Measurements from ENCODE around the gene MRPL17.

Gene MRPL17

DNA sequence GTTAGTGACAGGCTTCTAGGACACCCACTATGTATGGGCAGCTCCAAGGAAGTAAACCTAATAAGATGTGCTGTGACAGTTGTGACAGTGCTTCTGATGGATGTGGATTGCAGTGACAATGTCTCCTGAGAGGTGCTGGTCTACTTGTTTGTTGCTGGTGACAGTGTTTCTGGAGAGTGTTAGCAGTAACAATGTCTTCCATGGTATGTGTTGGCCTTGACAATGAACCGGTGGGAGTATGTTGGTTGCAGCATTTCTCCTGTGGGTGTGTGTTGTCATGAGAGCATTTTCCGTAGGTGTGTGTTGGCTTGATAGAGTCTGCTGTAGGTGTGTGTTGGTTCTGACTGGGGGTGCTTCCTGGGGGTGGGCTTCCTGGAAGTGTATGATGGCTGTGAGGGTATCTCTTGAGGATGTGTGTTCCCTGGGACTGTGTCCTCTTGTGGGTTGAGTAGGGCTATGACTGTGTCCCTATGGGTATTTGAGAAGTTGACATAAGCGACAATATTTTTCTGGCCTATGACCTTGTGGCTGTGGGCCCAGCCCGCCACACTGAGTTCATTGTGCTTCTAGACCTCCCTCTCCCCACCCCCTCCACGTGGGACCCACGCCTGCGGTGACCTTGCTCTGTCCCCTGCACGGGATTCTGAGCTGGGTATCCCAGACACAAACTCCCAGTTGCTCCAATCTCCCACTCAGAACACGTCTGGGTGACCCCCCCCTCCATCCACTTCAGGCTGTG lies 28.7 kb downstream of the MRPL17 start:
- no peak for DNase-seq (ENCODE audit: low read depth)

DNA sequence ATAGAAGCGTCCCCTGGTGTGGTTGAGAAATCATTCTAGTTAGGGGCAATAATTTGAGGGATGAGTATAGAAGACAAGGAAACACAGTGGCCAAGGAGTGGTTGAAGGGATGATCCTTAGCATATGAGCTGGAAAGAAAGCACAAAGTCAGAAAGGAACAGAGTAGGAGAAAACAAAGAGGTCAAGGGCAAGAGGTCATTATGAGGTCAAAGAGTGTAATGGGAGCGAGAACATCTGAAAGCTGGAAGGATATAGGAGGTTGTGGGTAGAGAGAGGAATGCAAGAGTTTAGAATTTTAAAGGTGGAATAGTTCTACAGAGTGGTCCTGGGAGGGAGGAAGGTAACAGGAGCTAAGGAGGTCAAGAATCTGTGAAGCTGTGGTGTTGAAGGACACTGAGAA lies 29.5 kb downstream of the MRPL17 start:
- no peak for DNase-seq (ENCODE audit: low read depth)

DNA sequence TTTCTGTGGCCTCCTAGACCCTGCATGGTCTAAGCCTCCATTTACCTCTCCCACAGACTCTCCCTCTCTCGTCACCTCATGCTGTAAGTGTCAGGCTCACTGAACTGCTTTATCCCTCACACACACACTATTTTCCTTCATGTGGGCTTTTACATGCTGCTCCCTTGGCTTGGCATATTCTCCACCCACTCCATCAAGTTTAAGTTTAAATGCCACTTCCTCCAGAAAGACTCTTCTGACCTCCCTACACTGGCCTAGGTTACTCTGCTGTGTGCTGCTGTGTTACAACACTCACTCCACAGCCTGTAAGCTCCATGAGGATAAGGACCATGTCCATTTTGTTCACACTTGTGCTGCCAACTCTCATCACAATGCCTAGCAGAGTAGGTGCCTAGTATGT lies 30.0 kb downstream of the MRPL17 start:
- no peak for DNase-seq (ENCODE audit: low read depth)

DNA sequence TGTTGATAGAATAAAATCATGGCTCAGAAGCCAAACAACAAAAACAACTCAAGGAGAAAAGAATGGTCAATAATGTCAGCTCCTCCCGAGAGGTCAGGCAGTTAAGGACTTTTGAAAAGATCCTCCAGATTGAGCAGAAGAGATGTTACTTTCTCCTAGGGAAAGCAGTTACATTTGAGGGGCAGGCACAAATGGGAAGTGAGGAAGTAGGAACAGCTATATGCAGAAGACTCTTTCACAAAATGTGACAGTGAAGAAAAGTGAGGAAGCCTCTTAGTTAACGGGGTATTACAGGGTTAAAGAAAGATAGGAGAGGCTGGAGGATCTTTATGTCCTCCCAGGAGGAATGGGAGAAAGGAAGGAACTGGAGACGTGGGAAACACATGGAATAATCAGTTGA lies 31.0 kb downstream of the MRPL17 start:
- no peak for DNase-seq (ENCODE audit: low read depth)

DNA sequence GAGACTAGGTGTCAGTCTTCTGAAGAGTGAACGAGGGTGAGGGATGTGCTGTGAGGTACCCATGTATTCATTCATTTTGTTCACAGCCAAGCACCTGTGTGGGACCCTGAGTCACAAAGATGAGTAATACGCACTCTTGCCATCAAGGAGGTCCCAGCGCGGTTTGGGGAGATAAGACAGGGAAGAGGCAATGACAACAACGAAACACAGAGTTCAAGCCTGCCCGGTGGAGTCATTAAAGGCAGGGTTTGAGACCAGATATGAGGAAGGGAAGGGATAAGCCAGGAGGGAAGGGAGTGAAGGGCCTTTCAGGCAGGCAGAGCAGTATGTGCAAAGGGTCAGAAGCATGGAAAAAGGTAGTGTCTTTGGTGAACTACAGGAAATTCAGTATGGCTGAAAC lies 32.2 kb downstream of the MRPL17 start:
- no peak for DNase-seq (ENCODE audit: low read depth)

DNA sequence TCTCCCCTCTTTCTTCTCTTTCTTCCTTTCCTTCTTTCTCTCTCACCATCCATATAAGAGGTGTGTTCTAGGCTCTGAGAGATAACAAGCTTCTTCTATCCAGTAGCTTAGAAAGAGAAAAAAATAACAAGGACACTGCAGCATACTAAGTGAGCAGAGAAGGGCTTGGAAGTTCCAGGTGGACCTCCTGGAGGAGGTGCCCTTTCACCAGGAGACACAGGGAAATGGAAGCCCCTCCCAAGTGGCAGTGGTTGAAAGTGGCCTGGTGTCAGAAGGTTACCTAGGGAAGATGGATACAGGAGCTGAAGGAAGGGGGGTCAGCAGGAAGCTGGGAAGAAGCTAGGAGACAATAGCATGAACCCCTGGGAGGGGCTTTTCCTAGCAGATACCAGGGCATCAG lies 33.0 kb downstream of the MRPL17 start:
- no peak for DNase-seq (ENCODE audit: low read depth)

DNA sequence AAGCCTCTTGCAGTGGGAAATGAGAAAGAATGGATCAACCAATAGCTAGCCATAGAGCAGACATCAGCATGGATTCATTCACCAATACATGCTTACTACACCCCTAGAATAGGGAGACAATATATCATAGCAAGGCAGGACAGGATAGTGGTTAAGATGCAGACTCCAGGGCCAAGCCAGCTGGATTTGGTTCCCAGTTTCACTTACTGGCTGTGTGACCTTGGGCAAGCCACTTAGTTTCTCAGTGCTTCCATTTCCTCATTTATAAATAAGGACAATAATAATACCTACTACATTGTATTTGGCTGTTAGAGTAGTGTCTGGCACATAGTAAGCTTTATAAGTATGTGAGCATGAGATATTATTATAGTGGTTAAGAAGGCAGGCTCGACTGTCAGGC lies 34.6 kb downstream of the MRPL17 start:
- no peak for DNase-seq (ENCODE audit: low read depth)

DNA sequence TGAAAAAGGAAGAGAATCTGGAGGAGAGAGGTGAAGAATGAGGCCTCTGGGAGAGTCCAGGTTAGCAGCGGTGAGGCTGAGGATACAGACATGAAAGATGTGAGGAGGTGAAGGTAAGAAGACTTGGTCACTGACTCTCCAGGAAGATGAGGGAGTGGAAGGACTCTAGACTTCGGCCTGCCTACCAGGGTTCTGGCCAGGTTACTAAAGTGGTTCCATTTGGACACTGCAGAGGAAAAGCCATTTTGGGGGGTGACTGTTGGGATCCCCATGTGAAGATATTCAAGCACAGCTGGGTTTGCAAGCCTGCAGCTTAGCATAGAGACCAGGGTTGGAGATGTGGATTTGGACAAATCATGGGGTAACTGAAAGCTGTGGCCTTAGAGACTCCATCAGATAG lies 35.3 kb downstream of the MRPL17 start:
- DNase-seq (ENCODE audit: low read depth): no peak

DNA sequence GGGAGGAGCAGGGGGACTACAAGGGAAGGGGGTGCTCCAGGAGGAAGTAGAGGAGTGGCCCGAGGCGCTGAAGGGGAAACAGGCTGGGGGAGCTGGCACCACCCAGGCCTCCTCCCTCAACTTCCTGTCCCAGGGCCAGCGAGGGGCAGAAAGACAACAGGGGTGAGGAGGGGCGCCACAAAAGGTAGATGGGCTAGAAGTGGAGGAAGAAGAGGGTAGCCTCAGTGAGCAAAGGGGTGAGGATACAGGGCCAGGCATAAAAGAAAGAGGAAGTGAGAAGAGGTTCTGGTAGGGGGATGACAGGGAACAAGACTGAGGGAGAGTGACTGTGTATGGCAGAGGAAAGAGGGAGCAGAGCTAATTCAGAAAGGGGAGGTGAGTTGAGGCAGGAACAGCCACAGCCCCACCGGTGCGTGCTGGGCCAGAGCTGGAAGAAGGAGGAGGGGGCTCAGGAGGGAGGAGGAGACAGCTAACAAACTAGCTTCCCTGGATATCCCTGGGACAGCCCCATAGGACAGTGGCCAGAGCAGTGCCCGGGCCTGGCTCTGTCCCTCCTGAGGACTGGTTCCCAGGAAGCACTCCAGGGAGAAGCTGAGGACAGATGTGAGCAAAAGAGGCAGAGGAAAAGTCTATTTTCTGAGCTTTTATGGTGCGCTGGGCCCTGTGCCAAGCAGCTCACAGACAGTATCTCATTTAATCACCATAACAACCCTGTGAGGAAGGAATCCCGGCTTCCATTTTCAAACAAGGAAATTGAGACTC lies 36.0 kb downstream of the MRPL17 start:
- DNase-seq (ENCODE audit: low read depth): no peak

DNA sequence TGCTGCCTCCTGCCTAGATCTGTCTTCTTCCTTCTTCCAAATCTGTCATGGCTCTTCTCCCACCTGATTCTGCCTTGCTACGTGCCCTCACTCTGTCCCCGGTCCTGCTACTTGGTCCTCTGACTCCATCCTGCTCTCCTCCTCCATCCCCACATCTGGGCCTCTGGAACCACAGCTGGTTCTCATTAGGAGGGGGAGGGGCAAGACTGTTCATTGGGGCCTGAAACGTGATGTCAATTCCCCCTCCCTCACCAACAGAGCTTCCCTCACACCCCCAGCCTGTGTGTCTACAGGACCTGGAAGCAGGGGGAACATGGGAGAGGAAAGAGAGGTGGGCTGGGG lies 36.6 kb downstream of the MRPL17 start:
- no peak for DNase-seq (ENCODE audit: low read depth)

DNA sequence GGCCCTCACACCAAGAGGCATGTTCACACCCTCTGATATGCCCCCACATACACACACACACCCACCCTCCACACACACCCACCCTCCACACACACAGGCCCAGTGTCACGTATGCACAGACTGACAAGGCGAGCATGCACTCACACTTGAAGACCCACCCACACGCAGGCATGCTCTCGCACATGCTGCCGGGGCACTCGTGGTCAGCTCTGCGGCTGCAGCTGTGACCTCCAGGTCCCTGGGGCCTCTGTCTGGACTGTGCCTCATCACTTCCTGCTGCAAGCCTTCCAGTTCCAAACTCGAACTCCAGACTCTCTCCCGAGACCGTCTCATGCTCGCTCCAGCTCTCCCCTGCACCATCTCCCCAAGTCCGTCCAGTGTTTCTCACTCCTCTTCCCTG lies 37.1 kb downstream of the MRPL17 start:
- no peak for DNase-seq (ENCODE audit: low read depth)

DNA sequence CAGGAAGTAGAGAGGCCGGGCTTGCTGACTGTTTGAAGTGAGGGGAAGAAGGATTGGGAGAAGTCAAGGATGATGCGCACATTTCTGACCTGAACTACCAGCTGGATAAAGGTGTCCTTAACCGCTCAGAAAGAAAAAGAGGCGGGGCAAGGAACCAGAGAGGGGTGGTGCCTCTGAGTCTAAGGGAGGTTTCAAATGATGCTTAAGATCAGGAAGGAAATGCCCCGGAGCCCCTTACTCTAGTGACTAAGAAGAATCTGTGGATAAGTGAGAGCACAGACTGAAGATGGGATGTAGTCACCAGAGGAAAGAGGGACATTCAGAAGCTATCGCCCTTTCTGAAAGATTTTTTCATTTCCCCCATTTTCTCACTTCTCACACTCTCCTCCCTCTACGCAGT lies 40.2 kb downstream of the MRPL17 start:
- DNase-seq (ENCODE audit: low read depth): no peak

DNA sequence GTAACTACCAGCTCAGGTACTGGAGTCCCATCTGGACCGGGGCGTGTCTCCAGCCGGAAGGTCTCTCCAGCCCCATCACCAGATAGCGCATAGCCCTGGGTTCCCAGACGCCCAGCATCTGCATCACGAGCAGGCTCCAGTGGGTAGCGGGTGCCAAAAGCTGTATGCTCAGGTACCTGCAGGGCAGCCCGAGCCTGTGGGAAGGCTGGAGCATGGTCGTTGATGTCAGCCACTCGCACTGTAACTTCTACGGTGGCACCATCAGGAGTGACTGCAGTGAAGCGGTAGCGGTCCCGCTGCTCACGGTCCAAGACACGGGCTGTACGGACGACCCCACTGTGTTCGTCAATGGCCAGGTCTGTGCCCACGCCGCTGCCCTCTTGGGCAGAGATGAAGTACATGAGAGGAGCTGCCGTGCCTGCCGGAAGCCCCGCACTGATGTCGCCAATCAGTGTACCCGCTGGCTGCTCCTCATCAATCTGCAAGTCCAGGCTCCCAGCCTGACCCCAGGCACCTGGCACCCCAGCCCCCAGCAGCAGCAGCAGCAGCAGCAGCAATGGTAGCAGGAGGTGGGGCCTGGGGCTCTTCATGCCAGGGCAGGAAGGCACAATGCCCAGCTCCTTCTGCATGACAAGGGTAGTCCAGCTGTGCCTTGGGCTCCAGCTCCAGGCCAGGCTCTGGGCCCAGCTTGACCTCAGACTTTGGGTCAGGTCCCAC lies 42.0 kb downstream of the MRPL17 start:
- DNase-seq (ENCODE audit: low read depth): no peak

DNA sequence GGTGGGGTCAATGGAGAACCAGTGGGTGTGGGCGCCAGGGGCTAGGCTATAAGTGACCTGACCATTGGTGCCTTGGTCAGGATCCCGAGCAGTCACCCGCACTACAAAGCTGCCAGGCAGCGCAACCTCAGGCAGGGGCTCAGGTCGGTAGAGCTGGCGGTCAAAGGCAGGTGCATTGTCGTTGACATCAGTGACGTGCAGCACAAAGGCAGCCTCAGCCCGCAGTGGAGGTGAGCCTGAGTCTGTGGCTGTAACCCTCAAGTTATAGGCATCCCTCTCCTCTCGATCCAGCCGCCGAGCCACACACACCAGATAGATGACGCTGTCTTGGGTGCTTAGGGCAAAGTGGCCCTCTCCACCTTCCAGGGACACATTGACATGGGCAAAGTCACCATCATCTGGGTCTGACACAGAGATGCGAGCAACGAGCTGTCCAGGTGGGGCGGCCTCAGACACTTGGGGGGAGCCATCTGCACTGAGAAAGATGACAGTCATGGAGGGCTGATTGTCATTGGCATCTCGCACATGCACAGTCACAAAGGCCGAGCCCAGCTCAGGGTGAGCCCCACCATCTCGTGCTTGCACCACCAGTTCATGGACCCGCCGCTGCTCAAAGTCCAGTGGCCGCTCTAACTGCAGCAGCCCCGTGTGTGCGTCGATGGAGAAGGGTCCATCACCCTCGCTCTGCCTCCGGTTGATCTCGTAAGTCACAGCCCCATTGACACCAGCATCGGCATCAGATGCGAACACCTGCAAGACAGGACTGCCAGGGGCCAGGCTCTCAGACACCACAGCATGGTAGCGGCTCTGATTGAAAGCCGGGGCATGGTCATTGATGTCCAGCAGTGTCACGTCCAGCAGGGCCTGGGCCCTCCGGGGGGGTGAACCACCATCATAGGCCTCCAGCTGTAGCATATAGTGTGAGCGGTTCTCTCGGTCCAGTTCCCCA lies 42.8 kb downstream of the MRPL17 start:
- DNase-seq (ENCODE audit: low read depth): no peak

DNA sequence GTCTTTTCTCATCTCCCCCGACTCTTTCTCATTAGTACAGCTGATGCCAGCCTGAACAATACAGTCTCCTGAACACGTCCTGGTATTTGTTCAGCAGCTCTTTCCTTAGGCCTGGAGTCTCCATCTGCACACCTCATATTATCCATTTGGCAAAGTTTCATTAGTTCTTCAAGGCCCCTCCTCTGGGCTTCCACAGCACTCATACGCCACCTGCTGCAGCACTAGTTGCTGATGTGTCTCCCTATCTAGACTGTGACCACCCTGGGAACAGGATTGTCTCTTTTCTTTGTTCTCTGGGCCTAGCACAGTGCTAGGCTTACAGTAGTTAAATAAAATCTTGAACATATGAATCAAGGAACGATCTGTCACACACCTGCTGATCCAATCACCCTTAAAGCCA lies 44.7 kb downstream of the MRPL17 start:
- no peak for DNase-seq (ENCODE audit: low read depth)

DNA sequence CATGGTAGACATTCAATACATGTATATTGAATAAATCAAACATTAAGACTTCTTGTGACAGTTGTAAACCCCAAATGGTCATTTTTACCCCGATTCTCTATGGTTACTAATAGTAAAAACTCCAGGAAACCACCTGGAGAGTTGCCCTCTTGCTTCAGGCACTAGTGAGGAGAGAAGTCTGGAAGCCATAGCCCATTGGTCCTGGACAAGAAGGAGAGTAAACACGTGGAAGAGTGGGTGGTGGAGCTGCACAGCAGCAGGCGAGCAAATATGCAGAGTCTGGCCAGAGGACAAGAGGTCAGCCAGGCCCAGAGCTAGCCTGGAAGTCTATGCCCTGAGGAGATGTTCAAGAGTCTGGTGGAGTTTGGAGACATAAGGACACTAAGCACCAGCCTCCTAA lies 45.3 kb downstream of the MRPL17 start:
- DNase-seq (ENCODE audit: low read depth): no peak

DNA sequence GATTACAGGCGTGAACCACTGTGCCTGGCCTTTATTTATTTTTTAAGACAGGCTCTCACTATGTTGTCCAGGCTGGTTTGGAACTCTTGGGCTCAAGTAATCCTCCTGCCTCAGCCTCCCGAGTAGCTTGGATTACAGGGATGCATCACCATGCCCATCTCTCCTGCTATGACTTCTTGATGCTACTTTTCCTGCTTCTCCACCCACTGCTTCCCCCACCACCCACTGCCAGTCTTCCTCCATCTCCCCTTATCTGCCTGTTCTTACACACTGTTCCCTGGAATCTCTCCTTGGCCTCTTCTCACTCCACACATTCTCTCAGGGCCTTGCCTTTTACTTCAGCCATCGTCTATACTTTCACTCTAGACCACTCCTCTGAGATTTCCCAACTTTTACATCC lies 46.7 kb downstream of the MRPL17 start:
- no peak for DNase-seq (ENCODE audit: low read depth)

DNA sequence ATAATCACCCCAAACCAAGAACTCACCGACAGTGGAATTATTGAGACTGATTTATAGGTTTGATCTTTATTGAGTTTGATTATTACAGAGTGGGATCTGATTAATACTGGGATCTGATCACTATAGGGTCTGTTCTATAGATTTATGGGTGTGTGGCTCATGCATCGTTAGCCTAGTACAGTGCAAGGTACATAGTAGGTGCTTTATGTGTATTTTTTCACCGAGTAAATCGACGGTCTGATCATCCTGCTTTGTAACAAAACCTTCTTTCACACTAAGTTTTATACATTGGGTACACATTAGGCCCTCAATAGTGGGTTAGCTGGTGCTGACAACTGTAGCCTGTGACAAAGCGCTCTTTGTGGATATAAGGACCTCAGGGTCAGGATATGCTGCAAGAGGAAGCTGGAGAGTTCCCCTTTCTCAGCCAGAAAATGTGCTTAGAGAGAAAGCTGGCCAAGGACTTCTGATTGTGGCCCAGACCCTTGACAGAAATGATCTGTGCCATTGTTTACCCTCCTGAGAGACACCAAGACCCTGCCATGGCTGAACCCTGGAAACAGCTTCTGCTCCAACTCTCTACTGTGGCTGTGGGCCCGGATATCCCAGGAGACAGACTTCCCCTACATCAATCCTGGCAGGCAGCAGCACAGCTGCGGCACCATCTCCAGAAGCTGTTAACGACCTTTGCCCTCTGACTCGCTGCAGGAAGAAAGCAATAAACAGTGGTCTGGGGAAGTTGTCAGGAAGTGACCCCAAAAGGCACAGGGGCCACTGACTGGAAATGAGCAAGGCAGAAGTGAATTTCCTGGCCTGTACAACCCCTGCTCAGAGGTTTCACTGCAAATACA lies 47.8 kb downstream of the MRPL17 start:
- no peak for DNase-seq (ENCODE audit: low read depth)

DNA sequence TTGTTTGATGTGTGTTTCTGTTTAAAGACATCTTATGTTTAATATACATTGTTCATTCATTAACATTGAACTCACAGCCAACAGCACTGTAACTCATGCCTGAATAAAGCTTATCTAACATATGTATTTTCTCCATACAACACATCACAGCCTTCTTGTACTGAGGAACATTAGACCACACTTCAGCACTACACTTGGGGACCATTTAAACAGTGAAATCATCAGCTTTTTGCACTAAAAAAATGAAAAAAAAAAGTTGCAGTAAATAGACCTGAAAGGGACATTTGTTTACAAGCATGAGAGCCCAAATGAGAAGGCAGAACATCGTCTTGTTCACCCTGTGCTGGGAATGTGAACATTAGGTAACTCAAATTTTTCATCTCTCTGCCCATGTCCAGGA lies 48.6 kb downstream of the MRPL17 start:
- DNase-seq (ENCODE audit: low read depth): no peak

DNA sequence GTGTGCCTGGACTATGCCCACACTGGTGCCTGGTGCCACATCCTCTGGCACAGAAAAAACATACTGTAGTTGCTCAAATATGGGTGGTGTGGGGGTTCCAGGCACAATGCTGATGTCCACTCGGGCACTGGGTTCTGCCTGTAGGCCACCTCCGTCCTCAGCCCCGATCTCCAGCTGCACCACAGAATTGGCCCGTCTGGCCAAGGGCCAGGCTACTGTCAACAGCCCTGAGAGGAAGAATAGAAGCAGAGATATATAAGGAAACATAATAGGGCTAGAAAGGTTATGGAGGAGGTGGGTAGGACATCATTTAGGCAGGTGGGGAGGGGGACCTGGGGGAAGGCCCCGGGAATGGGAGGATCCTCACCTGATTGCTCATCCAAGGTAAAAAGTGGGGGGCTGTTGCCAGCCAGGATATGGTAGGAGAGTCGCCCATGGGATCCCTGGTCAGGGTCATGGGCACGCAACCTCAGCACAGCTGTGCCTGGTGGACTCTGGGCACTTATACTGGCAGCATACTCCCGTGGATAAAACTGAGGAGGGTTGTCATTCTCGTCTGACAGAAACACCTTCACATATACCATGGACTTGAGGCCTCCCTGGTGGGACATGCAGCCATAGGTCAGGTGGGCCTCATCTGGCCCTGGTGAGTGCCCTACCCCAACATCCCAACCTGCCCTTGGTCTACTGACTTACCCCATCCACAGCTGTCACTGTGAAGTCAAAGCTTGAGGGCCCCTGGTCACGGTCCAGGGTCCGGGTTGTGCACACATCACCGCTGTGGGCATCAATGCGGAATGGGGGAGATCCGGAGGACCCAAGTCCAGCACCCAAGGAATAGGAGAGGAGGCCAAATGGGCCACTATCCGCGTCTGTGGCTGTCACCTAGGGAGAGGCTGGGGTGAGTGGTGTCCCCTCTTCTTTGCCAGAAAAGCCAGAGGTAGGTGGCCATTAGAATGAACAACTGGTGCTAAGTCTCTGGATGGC lies 49.4 kb downstream of the MRPL17 start:
- no peak for DNase-seq (ENCODE audit: low read depth)

Measured in activated T-cell treated with anti-CD3 and anti-CD28 coated beads for 1 hour (primary cell).